PFSK-1 (cell line): Measurements from ENCODE around the gene DNAH14.

ENCODE experiments used
- TAF1 ChIP-seq: IDR thresholded peaks from 2 replicates; pipeline ENCODE4 v1.6.1; 2012; ENCODE audit warnings: low read length, control low read depth, borderline replicate concordance; ENCODE audit not compliant: insufficient read depth
- TF ChIP-seq, protein P1 (sequence below), 2 experiments: IDR thresholded peaks; 2 replicates each; pipeline versions ENCODE4 v1.6.1 to v1.8.0; 2011 to 2012; ENCODE audit warnings: low read depth in 2 of 2, low read length in 2 of 2, control low read depth in 1 of 2, inconsistent platforms in 1 of 2, mild to moderate bottlenecking in 1 of 2, moderate library complexity in 1 of 2; ENCODE audit not compliant: insufficient read depth in 1 of 2

DNA sequence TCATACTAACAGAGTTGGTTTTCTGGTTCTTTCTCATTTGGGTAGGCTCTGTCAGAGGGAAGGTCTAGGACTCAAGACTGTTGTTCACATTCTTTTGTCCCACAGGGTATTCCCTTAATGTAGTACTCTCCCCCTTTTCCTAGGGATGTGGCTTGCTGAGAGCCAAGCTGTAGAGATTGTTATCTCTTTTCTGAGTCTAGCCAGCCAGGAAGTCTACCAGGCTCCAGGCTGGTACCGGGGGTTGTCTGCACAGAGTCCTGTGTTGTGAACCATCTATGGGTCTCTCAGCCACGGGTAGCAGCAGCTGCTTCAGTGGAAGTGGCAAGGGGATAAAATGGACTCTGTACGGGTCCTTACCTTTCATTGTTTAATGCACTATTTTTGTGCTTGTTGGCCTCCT lies 272.0 kb downstream of the DNAH14 start:
- TF ChIP-seq, protein P1, sequence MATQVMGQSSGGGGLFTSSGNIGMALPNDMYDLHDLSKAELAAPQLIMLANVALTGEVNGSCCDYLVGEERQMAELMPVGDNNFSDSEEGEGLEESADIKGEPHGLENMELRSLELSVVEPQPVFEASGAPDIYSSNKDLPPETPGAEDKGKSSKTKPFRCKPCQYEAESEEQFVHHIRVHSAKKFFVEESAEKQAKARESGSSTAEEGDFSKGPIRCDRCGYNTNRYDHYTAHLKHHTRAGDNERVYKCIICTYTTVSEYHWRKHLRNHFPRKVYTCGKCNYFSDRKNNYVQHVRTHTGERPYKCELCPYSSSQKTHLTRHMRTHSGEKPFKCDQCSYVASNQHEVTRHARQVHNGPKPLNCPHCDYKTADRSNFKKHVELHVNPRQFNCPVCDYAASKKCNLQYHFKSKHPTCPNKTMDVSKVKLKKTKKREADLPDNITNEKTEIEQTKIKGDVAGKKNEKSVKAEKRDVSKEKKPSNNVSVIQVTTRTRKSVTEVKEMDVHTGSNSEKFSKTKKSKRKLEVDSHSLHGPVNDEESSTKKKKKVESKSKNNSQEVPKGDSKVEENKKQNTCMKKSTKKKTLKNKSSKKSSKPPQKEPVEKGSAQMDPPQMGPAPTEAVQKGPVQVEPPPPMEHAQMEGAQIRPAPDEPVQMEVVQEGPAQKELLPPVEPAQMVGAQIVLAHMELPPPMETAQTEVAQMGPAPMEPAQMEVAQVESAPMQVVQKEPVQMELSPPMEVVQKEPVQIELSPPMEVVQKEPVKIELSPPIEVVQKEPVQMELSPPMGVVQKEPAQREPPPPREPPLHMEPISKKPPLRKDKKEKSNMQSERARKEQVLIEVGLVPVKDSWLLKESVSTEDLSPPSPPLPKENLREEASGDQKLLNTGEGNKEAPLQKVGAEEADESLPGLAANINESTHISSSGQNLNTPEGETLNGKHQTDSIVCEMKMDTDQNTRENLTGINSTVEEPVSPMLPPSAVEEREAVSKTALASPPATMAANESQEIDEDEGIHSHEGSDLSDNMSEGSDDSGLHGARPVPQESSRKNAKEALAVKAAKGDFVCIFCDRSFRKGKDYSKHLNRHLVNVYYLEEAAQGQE (IDR thresholded peaks at IDR 0.05; ENCODE audit: insufficient read depth in 1 of 2, low read depth in 2 of 2, low read length in 2 of 2): no peak
- TF ChIP-seq TAF1: no peak
